ENCODE measurements around the gene CCDC33. TPM values are rescaled to one million over a fixed set of nuclear protein-coding genes. Genes with fewer than 3 reads are reported as not detected.

The CCDC33 gene
- total RNA-seq, 2 donors from 2014 or later = 0.10 to 0.21 TPM

- Histone ChIP-seq H3K9ac (ENCODE audit: low read depth in 2 of 2, low read length in 2 of 2) (no peak overlapping the region), H3K36me3 (no peaks in the 10 kb centered on the region), H3K27me3 (no peaks in the 10 kb centered on the region), H3K27ac (no peak overlapping the region), H3K9me3 (no peaks in the 10 kb centered on the region), H3K4me3 (no peak overlapping the region), H3K4me1 (no peaks in the 10 kb centered on the region)
- intact Hi-C loops (cut with DNase I) = no loop called here
- no peak for DNase-seq
- TF ChIP-seq CTCF (IDR thresholded peaks at IDR 0.05) = no peak
Measured at GRCh38 chr15:74278207-74278606, 42.1 kb downstream of the CCDC33 start.

GRCh38 chr15:74281147-74282133 lies 45.3 kb downstream of the CCDC33 start:
- intact Hi-C loops (cut with DNase I) = no loop called here
- DNase-seq = no peak
- no peaks in the 10 kb centered on the region for H3K9me3 ChIP-seq
- H3K4me3 ChIP-seq = no peak overlapping the region
- TF ChIP-seq CTCF (IDR thresholded peaks at IDR 0.05) = no peak
- H3K9ac ChIP-seq (ENCODE audit: low read depth in 2 of 2, low read length in 2 of 2) = no peak overlapping the region
- no peak overlapping the region for H3K27ac ChIP-seq
- H3K4me1 ChIP-seq = no peaks in the 10 kb centered on the region
- no peaks in the 10 kb centered on the region for H3K27me3 ChIP-seq
- H3K36me3 ChIP-seq = no peaks in the 10 kb centered on the region

DNA sequence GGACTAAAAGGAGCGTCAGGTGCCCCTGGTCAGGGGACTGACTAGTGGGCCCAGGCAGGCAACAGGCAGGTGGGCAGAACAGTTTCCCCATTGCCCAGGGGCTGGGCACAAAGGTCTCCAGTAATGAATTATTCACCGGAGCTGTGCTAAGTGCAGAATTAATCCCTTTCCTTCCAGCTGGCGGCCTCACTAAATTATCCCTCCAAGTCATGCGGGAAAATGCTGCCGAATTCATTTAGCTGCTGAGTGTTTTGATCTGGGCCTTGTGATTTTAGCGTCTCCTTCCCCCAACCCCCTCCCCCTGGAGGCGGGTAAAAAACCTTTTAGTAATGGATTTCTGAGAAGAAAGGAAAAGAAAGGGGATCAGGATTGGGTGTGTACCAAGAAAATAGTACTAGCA lies 47.2 kb downstream of the CCDC33 start:
- DNase-seq = no peak
- no peak for TF ChIP-seq CTCF (IDR thresholded peaks at IDR 0.05)

GRCh38 chr15:74289671-74290070 lies 53.5 kb downstream of the CCDC33 start:
- no peak for TF ChIP-seq CTCF (IDR thresholded peaks at IDR 0.05)
- Histone ChIP-seq H3K9ac (ENCODE audit: low read depth in 2 of 2, low read length in 2 of 2) (no peak overlapping the region), H3K4me1 (no peaks in the 10 kb centered on the region), H3K4me3 (no peak overlapping the region), H3K27me3 (no peaks in the 10 kb centered on the region), H3K36me3 (no peaks in the 10 kb centered on the region), H3K9me3 (no peaks in the 10 kb centered on the region), H3K27ac (no peak overlapping the region)
- intact Hi-C loops (cut with DNase I) = no loop called here
- DNase-seq = no peak

More for the DNA sequence above, 47.2 kb downstream of the CCDC33 start:
- H3K27me3 ChIP-seq = no peaks in the 10 kb centered on the region
- no peak overlapping the region for H3K9ac ChIP-seq (ENCODE audit: low read depth in 2 of 2, low read length in 2 of 2)
- H3K9me3 ChIP-seq = no peaks in the 10 kb centered on the region
- intact Hi-C loops (cut with DNase I) = no loop called here
- no peak overlapping the region for H3K4me3 ChIP-seq
- no peaks in the 10 kb centered on the region for H3K36me3 ChIP-seq
- no peak overlapping the region for H3K27ac ChIP-seq
- H3K4me1 ChIP-seq = no peaks in the 10 kb centered on the region

DNA sequence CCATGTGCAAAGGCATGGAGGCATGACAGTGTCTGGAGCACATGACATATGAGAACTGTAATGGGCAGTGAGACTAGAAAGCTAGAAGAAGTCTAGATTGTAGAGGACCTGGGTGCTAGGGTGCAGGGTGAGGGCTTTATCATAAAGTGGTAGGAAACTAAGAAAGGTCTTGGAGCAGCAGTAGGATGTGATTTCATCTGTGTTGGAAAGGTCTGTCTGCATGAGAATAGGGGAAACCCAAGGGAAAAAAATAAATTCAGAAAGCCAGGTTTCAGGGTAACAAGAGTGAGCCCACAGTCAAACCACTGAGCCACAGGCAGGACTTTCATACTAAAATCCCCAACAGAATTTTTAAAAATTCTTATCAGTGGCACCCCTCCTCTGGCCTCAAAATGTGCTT lies 54.5 kb downstream of the CCDC33 start:
- H3K9me3 ChIP-seq = no peaks in the 10 kb centered on the region
- no peaks in the 10 kb centered on the region for H3K4me1 ChIP-seq
- DNase-seq = no peak
- intact Hi-C loops (cut with DNase I) = no loop called here
- H3K9ac ChIP-seq (ENCODE audit: low read depth in 2 of 2, low read length in 2 of 2) = no peak overlapping the region
- H3K27ac ChIP-seq = no peak overlapping the region
- no peak overlapping the region for H3K4me3 ChIP-seq
- TF ChIP-seq CTCF (IDR thresholded peaks at IDR 0.05) = no peak
- H3K36me3 ChIP-seq = no peaks in the 10 kb centered on the region
- no peaks in the 10 kb centered on the region for H3K27me3 ChIP-seq

Measured in colonic mucosa (tissue), 4 donors.